HL-60 (cell line): ENCODE measurements around the gene SIL1.

Experiments
- DNase-seq, 2 experiments: peaks; one replicate each; pipeline ENCODE4 v3.0.0-alpha.2; 2010 to 2020; ENCODE audit warnings: low read depth in 1 of 2, low spot score in 1 of 2
- H3K27ac ChIP-seq: fragments of 250-450 bp; sonication (Bioruptor Pico); replicated peaks from 2 replicates; pipeline ENCODE4 v1.5.1; 2020; ENCODE audit warnings: mild to moderate bottlenecking, moderate library complexity
- H3K27me3 ChIP-seq: fragments of 250-450 bp; sonication (Bioruptor Pico); 2 replicates; pipeline ENCODE4 v1.5.1; 2021; ENCODE audit warnings: mild to moderate bottlenecking, moderate library complexity; ENCODE audit not compliant: insufficient read depth, poor library complexity, severe bottlenecking
- H3K4me3 ChIP-seq: replicated peaks from 2 replicates; pipeline ENCODE4 v1.5.1; 2011; ENCODE audit warnings: mild to moderate bottlenecking, control low read depth, low read length; ENCODE audit not compliant: insufficient read depth
- CTCF ChIP-seq: IDR thresholded peaks from one replicate; pipeline ENCODE4 v1.5.1; 2011; ENCODE audit warnings: low read length, control low read depth, inconsistent platforms; ENCODE audit not compliant: insufficient read depth
- GABPA ChIP-seq: IDR thresholded peaks from 2 replicates; pipeline ENCODE4 v1.6.1; 2012; ENCODE audit warnings: low read depth
- POLR2AphosphoS5 ChIP-seq: IDR thresholded peaks from 2 replicates; pipeline ENCODE4 v1.6.1; 2012; ENCODE audit warnings: low read depth
- SPI1 ChIP-seq: IDR thresholded peaks from 2 replicates; pipeline ENCODE4 v1.6.1; 2012; ENCODE audit warnings: low read depth, mild to moderate bottlenecking, borderline replicate concordance
- TF ChIP-seq, protein P1 (sequence below): IDR thresholded peaks from 2 replicates; pipeline ENCODE4 v1.6.1; 2012; ENCODE audit warnings: low read depth; ENCODE audit not compliant: insufficient replicate concordance

Gene SIL1

DNA sequence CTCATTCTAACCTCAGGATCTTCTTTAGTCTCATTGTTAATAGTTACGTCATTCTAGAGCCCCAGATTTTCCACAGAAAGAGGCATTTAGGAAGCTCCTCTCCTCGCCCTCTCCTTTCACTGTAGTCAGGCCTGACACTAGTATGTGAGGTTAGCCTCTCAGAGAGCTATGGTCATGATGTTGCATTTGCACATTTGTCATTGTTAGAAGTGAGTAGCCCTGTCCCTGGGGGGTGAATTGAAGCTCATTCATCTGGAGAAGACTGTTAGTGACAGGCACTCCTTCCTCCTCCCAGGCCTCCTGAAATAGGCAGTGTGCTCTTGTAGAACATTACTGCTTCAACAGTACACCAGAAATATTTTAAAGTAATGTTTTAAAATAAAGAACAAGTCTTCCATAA is 296.5 kb downstream of the SIL1 start:
- TF ChIP-seq, protein P1, sequence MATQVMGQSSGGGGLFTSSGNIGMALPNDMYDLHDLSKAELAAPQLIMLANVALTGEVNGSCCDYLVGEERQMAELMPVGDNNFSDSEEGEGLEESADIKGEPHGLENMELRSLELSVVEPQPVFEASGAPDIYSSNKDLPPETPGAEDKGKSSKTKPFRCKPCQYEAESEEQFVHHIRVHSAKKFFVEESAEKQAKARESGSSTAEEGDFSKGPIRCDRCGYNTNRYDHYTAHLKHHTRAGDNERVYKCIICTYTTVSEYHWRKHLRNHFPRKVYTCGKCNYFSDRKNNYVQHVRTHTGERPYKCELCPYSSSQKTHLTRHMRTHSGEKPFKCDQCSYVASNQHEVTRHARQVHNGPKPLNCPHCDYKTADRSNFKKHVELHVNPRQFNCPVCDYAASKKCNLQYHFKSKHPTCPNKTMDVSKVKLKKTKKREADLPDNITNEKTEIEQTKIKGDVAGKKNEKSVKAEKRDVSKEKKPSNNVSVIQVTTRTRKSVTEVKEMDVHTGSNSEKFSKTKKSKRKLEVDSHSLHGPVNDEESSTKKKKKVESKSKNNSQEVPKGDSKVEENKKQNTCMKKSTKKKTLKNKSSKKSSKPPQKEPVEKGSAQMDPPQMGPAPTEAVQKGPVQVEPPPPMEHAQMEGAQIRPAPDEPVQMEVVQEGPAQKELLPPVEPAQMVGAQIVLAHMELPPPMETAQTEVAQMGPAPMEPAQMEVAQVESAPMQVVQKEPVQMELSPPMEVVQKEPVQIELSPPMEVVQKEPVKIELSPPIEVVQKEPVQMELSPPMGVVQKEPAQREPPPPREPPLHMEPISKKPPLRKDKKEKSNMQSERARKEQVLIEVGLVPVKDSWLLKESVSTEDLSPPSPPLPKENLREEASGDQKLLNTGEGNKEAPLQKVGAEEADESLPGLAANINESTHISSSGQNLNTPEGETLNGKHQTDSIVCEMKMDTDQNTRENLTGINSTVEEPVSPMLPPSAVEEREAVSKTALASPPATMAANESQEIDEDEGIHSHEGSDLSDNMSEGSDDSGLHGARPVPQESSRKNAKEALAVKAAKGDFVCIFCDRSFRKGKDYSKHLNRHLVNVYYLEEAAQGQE, result no peak
- TF ChIP-seq POLR2AphosphoS5, result no peak
- no peak for TF ChIP-seq CTCF
- TF ChIP-seq SPI1, result no peak
- no peak for TF ChIP-seq GABPA
- no peak overlapping the region for H3K27ac ChIP-seq
- H3K4me3 ChIP-seq, result no peak overlapping the region
- DNase-seq, result no peak
- no peaks in the 10 kb centered on the region for H3K27me3 ChIP-seq

DNA sequence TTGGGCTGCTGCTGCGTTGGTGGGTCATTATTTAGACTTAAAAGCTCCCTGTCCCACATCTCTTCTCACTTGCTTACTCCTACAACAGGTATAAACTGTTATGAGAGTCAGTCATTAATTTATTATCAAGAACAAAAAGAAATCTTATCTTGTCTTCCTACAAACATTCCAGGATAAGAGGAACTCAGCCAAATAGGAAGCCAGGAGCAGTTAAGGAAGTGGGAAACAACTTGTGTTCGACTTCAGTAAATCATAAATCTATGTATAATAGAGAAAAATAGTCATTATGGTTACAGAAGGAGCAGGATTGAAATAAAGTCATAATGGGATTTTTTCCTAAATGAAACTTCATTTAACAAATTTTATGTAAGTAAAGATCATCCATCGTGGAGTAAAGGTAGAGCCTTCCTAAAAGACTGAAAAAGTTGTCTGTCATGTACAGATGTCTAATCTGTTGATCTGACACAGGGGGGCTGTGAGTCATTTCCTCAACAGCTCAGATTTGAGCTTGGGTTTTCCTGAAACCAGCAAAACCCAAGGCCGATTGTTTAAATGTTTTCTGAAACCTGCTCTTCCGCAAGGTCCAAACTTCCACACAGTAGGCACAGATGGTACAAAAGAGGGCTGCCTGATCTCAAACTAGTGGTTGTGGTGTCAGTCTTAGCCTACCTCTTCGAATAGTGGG is 297.7 kb downstream of the SIL1 start:
- Histone ChIP-seq H3K27me3 (no peaks in the 10 kb centered on the region), H3K4me3 (no peak overlapping the region), H3K27ac (no peak overlapping the region)
- TF ChIP-seq POLR2AphosphoS5 (no peak), SPI1 (no peak), CTCF (no peak), GABPA (no peak)
- TF ChIP-seq, protein P1, result no peak
- no peak for DNase-seq

- DNase-seq, result no peak
- TF ChIP-seq GABPA (no peak), SPI1 (no peak), CTCF (no peak), POLR2AphosphoS5 (no peak)
- TF ChIP-seq, protein P1, result no peak
- Histone ChIP-seq H3K27me3 (no peaks in the 10 kb centered on the region), H3K27ac (no peak overlapping the region), H3K4me3 (no peak overlapping the region)
Measured at GRCh38 chr5:138898742-138899141, 299.4 kb downstream of the SIL1 start.
